ENCODE data around the gene SETD6. TPM values are rescaled to one million over a fixed set of nuclear protein-coding genes. Genes with fewer than 3 reads are reported as not detected.

SETD6 gene
- total and polyA plus RNA-seq, 4 donors, result 4.9 to 19.3 (median 13.7) TPM

DNA sequence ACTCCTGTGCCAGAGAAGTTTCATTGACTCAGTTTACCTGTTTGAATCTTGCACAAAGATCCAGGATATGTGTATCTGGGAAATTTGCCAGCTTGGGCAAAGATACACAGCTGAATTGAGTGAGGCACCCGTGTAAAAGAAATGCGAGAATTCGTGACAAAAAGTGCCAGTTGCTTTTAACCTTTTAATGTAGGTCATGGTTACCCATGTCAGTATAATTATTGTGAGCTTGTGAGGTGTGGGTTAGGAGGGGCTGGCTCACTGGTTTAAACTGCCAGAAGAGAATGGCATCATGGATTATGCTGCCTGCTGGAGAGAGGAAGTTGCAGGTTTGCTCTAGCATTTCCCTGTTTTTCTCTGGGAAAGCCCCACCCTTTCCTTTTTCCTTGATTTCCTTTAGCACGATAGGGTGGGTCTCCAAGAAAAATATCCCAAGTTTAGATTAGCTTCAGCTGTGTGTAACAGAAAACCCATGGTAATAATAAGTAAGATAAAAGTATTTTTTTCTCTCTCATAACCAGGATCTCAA is 40.2 kb upstream of the SETD6 start:
- intact Hi-C loops (cut with DNase I), result no loop called here
- ATAC-seq (ENCODE audit: low FRiP score) (no peak), DNase-seq (no peak)
- no peak overlapping the region for H3K27ac ChIP-seq (ENCODE audit: low read depth in 1 of 2, low read length in 2 of 2)
- no peaks in the 10 kb centered on the region for H3K9me3 ChIP-seq (ENCODE audit: control insufficient read depth, low read length)
- 4 to 13% methylated on average over 4 of the region's 4 CpGs for WGBS, 2 donors
- H3K36me3 ChIP-seq (ENCODE audit: control insufficient read depth in 1 of 2, insufficient read depth in 2 of 2, low read length in 1 of 2), result no peaks in the 10 kb centered on the region
- H3K27me3 ChIP-seq (ENCODE audit: control insufficient read depth in 1 of 2, insufficient read depth in 2 of 2, low read length in 1 of 2), result no peaks in the 10 kb centered on the region
- H3K4me3 ChIP-seq (ENCODE audit: low read length in 2 of 2), result no peak overlapping the region
- no peaks in the 10 kb centered on the region for H3K4me1 ChIP-seq (ENCODE audit: control insufficient read depth in 1 of 2, insufficient read depth in 2 of 2, low read length in 2 of 2)

DNA sequence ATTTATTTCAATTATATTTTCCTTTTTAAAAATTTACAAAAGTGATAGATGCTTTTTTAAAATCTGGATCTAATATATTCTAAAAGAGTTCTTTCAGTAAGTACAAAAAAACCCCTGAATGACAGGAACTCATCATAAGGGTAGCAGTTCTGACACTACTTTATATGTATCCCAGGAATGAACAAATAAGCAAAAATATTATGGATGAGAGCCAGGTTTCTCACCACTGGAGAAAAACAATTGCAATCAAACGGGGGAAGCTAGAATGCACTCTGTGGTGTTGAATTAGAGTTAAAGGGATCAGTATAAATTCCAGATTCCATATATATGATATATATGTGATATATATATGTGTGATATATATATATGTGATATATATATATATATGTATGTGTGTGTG is 38.5 kb upstream of the SETD6 start:
- WGBS, 2 donors, result 28 to 33% methylated on average over 1 of the region's 1 CpG

GRCh38 chr16:58478427-58478826 is 36.9 kb upstream of the SETD6 start:
- H3K27me3 ChIP-seq (ENCODE audit: control insufficient read depth in 1 of 2, insufficient read depth in 2 of 2, low read length in 1 of 2), result no peaks in the 10 kb centered on the region
- no peaks in the 10 kb centered on the region for H3K4me1 ChIP-seq (ENCODE audit: control insufficient read depth in 1 of 2, insufficient read depth in 2 of 2, low read length in 2 of 2)
- no peaks in the 10 kb centered on the region for H3K36me3 ChIP-seq (ENCODE audit: control insufficient read depth in 1 of 2, insufficient read depth in 2 of 2, low read length in 1 of 2)
- H3K27ac ChIP-seq (ENCODE audit: low read depth in 1 of 2, low read length in 2 of 2), result no peak overlapping the region
- ATAC-seq (ENCODE audit: low FRiP score) (no peak), DNase-seq (no peak)
- H3K4me3 ChIP-seq (ENCODE audit: low read length in 2 of 2), result no peak overlapping the region
- H3K9me3 ChIP-seq (ENCODE audit: control insufficient read depth, low read length), result no peaks in the 10 kb centered on the region
- 87 to 90% methylated on average over 2 of the region's 2 CpGs for WGBS, 2 donors
- intact Hi-C loops (cut with DNase I), result no loop called here

More for the DNA sequence above, 38.5 kb upstream of the SETD6 start:
- no peaks in the 10 kb centered on the region for H3K4me1 ChIP-seq (ENCODE audit: control insufficient read depth in 1 of 2, insufficient read depth in 2 of 2, low read length in 2 of 2)
- intact Hi-C loops (cut with DNase I), result no loop called here
- no peaks in the 10 kb centered on the region for H3K27me3 ChIP-seq (ENCODE audit: control insufficient read depth in 1 of 2, insufficient read depth in 2 of 2, low read length in 1 of 2)
- ATAC-seq (ENCODE audit: low FRiP score) (no peak), DNase-seq (no peak)
- no peak overlapping the region for H3K27ac ChIP-seq (ENCODE audit: low read depth in 1 of 2, low read length in 2 of 2)
- no peak overlapping the region for H3K4me3 ChIP-seq (ENCODE audit: low read length in 2 of 2)
- H3K9me3 ChIP-seq (ENCODE audit: control insufficient read depth, low read length), result no peaks in the 10 kb centered on the region
- no peaks in the 10 kb centered on the region for H3K36me3 ChIP-seq (ENCODE audit: control insufficient read depth in 1 of 2, insufficient read depth in 2 of 2, low read length in 1 of 2)

DNA sequence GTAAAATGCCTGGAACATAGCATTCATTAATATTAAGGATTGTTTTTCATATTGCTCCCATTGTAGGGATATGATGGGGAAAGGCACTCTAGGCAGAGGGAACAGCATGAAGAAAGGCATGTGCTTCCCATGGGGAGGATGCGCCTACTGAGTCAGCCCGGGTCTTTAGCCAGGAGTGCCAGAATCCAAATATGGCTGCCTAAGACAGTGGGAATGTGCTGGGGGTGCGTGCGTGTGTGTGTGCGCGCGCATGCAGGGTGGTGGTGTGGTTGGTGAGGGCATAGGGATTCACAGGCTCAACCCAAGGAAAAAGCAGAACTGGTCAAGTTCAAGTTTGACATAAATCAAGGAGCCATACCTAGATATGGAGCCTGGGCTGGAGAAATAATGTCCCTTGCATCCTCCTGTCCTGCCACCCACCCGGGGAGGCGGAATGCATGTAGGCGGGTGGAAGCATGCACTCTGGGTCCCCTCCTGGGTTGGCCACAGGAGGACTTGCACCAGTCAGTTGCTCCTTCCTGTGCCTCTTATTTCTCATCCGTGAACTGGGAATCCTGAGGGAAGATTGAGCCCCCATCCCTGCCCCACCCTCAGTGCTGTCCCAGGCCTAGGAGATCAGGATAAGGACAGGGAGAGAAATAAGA is 34.0 kb upstream of the SETD6 start:
- no peak for DNase-seq
- Histone ChIP-seq H3K36me3 (ENCODE audit: control insufficient read depth in 1 of 2, insufficient read depth in 2 of 2, low read length in 1 of 2) (no peaks in the 10 kb centered on the region), H3K4me3 (ENCODE audit: low read length in 2 of 2) (no peak overlapping the region), H3K27me3 (ENCODE audit: control insufficient read depth in 1 of 2, insufficient read depth in 2 of 2, low read length in 1 of 2) (no peaks in the 10 kb centered on the region), H3K9me3 (ENCODE audit: control insufficient read depth, low read length) (no peaks in the 10 kb centered on the region), H3K27ac (ENCODE audit: low read depth in 1 of 2, low read length in 2 of 2) (no peak overlapping the region), H3K4me1 (ENCODE audit: control insufficient read depth in 1 of 2, insufficient read depth in 2 of 2, low read length in 2 of 2) (no peaks in the 10 kb centered on the region)
- intact Hi-C loops (cut with DNase I), result no loop called here
- 90 to 93% methylated on average over 11 of the region's 11 CpGs for WGBS, 2 donors
- ATAC-seq (ENCODE audit: low FRiP score), result no peak

DNA sequence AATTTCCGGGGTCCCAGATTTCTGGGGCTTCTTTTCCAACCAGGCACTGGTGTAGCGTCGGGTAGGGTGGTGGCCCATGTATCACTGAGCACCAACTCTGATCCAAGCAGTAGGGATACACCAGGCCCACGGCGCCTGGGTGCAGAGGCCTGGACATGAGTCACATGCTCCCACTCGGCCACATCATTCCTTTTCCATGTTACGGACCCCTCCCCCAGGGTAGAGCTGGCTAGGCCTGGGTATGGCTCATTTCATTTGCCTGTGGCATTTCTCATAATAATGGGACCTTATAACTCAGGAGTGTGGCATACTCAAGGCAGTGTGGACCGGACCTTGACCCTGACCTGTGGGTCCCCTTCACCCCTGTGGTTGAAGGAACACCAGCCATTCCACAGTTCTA is 33.4 kb upstream of the SETD6 start:
- Histone ChIP-seq H3K9me3 (ENCODE audit: control insufficient read depth, low read length) (no peaks in the 10 kb centered on the region), H3K4me1 (ENCODE audit: control insufficient read depth in 1 of 2, insufficient read depth in 2 of 2, low read length in 2 of 2) (no peaks in the 10 kb centered on the region), H3K27me3 (ENCODE audit: control insufficient read depth in 1 of 2, insufficient read depth in 2 of 2, low read length in 1 of 2) (no peaks in the 10 kb centered on the region), H3K4me3 (ENCODE audit: low read length in 2 of 2) (no peak overlapping the region), H3K36me3 (ENCODE audit: control insufficient read depth in 1 of 2, insufficient read depth in 2 of 2, low read length in 1 of 2) (no peaks in the 10 kb centered on the region), H3K27ac (ENCODE audit: low read depth in 1 of 2, low read length in 2 of 2) (no peak overlapping the region)
- peak in 1 of 2 donors; percentile 32 for DNase-seq
- 71 to 72% methylated on average over 8 of the region's 8 CpGs for WGBS, 2 donors
- intact Hi-C loops (cut with DNase I), result no loop called here
- ATAC-seq (ENCODE audit: low FRiP score), result no peak

DNA sequence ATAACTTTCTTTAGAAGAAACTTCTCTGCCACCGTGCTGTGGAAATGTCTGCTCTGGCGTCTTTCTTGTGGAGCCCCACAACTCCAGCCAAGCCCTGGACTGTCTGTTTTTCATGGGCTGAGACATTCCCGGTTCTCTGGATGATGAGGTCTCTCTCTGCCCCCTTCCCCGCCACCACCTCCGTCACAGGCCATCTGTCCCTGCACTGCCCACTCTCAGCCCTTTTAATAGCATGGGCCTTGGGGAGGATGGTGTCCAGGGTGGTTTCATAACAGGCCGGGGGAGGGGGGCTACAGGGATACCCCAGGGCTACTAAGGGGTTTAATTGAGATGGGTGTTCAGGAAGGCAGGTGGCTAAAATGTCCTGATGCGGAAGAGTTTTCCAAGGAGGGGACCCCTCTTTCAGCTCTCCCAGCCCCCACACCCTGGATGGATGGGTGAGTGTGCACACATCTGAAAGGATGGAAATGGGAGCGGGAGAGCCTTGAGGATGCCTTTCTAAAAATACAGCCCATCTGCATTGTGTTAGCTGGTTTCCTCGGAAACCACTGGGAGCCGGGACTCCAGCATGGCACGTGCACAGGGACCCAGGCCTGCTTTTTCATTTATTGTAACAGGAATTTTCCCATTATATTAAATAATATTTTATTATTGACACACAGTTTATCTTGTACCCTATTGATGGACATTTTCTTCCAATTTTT is 30.0 kb upstream of the SETD6 start:
- intact Hi-C loops (cut with DNase I), result no loop called here
- no peaks in the 10 kb centered on the region for H3K4me1 ChIP-seq (ENCODE audit: control insufficient read depth in 1 of 2, insufficient read depth in 2 of 2, low read length in 2 of 2)

DNA sequence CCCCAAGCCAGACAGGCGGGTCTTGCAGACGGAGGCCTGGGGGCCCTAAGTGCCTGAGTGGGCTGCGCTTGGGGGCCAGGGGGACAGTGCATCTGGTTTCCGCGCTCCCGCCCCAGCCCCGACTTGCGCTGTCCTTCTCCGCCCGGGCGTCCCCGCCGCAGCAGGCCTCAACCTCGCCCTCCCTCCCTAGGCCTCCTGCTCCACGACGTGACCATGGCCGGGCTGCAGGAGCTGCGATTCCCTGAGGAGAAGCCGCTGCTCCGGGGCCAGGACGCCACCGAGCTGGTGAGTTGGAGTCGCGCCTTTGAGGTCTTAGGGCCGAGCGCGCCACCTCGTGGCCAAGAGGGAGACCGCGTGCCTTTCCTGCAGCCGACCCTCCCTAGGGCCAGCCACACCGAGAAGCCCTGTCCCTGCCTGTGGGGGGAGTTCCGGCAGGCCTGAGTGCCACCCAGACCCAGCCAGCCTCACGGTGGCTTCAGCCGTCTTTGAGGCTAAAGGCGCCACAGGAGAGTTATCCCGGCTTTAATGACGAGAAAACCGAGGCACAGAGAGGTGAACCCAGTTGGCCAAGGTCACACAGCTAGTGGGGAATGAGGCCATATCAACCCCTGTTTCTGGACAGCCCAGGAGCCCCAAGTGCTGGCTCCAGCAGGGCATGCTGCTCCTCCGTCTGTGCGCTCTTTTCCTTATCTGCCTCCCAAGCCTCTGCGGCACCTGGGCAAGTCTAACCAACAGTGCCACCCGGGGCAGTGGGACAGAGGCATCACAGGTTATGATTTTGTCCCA is 27.6 kb upstream of the SETD6 start:
- H3K9me3 ChIP-seq (ENCODE audit: control insufficient read depth, low read length), result no peaks in the 10 kb centered on the region
- H3K36me3 ChIP-seq (ENCODE audit: control insufficient read depth in 1 of 2, insufficient read depth in 2 of 2, low read length in 1 of 2), result no peaks in the 10 kb centered on the region
- no peak overlapping the region for H3K27ac ChIP-seq (ENCODE audit: low read depth in 1 of 2, low read length in 2 of 2)
- intact Hi-C loops (cut with DNase I), result loop anchor here (2.0 kb wide), 2 partner anchors 151 to 153 kb away; no protein-coding TSS in a partner anchor
- H3K4me1 ChIP-seq (ENCODE audit: control insufficient read depth in 1 of 2, insufficient read depth in 2 of 2, low read length in 2 of 2), result no peaks in the 10 kb centered on the region
- ATAC-seq (ENCODE audit: low FRiP score) (peak; percentile 89), DNase-seq (peak; percentile 83 to 92)
- 13 to 17% methylated on average over 42 to 43 of the region's 43 CpGs for WGBS, 2 donors
- H3K4me3 ChIP-seq (ENCODE audit: low read length in 2 of 2), result no peak overlapping the region
- no peaks in the 10 kb centered on the region for H3K27me3 ChIP-seq (ENCODE audit: control insufficient read depth in 1 of 2, insufficient read depth in 2 of 2, low read length in 1 of 2)

More for the DNA sequence above, 30.0 kb upstream of the SETD6 start:
- Histone ChIP-seq H3K9me3 (ENCODE audit: control insufficient read depth, low read length) (no peaks in the 10 kb centered on the region), H3K27ac (ENCODE audit: low read depth in 1 of 2, low read length in 2 of 2) (no peak overlapping the region), H3K36me3 (ENCODE audit: control insufficient read depth in 1 of 2, insufficient read depth in 2 of 2, low read length in 1 of 2) (no peaks in the 10 kb centered on the region), H3K4me3 (ENCODE audit: low read length in 2 of 2) (no peak overlapping the region), H3K27me3 (ENCODE audit: control insufficient read depth in 1 of 2, insufficient read depth in 2 of 2, low read length in 1 of 2) (no peaks in the 10 kb centered on the region)
- ATAC-seq (ENCODE audit: low FRiP score), result no peak
- peak in 1 of 2 donors; percentile 24 for DNase-seq
- 57 to 65% methylated on average over 11 of the region's 11 CpGs for WGBS, 2 donors

DNA sequence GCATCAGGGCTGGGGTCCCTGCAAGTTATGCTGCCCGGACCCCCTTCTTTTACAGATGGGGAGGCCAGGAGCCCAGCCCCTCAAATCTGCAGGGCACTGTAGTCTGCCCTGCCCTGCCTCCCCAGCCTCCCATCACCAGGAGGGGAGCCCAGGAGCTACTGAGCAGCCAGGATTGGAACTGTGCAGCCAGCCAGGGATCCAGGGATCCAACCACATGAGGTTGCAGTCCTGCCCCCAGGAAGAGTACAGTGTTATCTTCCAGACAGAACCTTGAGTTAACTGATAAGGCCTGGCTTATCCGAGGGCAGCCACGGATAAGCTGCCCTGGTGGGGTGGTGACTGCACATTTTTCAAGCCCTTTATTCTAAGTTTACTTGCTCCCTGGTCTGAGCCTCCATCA is 26.8 kb upstream of the SETD6 start:
- DNase-seq, result no peak
- Histone ChIP-seq H3K9me3 (ENCODE audit: control insufficient read depth, low read length) (no peaks in the 10 kb centered on the region), H3K4me3 (ENCODE audit: low read length in 2 of 2) (no peak overlapping the region), H3K4me1 (ENCODE audit: control insufficient read depth in 1 of 2, insufficient read depth in 2 of 2, low read length in 2 of 2) (no peaks in the 10 kb centered on the region), H3K27me3 (ENCODE audit: control insufficient read depth in 1 of 2, insufficient read depth in 2 of 2, low read length in 1 of 2) (no peaks in the 10 kb centered on the region), H3K36me3 (ENCODE audit: control insufficient read depth in 1 of 2, insufficient read depth in 2 of 2, low read length in 1 of 2) (no peaks in the 10 kb centered on the region), H3K27ac (ENCODE audit: low read depth in 1 of 2, low read length in 2 of 2) (no peak overlapping the region)
- WGBS, 2 donors, result 60 to 70% methylated on average over 3 of the region's 3 CpGs
- intact Hi-C loops (cut with DNase I), result loop anchor here in 1 of 2 donors (2.0 kb wide), 1 partner anchor 152 kb away; no protein-coding TSS in a partner anchor
- no peak for ATAC-seq (ENCODE audit: low FRiP score)

All from aorta (tissue), 5 donors.